ENCODE data around the gene TENM3.

TENM3 gene

DNA sequence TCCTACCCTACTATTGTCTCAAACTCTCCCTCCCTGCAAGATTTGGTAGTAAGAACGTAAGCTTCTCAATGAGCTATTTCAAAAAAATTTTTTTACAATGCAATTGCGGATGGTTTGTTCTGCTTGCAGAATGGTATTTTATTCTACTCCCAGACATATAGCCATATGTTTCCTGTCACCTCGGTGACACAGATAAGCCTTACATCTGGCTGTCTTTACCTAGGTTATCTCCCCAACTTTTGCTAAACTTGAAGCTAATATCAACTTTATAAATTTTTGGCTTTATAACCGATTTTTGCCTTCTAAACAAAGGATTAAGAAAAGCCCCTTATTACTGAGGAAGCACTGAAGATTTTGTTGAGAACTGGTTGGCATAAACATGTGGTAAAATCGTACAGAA is 331.5 kb downstream of the TENM3 start:
- TF ChIP-seq, protein P1, sequence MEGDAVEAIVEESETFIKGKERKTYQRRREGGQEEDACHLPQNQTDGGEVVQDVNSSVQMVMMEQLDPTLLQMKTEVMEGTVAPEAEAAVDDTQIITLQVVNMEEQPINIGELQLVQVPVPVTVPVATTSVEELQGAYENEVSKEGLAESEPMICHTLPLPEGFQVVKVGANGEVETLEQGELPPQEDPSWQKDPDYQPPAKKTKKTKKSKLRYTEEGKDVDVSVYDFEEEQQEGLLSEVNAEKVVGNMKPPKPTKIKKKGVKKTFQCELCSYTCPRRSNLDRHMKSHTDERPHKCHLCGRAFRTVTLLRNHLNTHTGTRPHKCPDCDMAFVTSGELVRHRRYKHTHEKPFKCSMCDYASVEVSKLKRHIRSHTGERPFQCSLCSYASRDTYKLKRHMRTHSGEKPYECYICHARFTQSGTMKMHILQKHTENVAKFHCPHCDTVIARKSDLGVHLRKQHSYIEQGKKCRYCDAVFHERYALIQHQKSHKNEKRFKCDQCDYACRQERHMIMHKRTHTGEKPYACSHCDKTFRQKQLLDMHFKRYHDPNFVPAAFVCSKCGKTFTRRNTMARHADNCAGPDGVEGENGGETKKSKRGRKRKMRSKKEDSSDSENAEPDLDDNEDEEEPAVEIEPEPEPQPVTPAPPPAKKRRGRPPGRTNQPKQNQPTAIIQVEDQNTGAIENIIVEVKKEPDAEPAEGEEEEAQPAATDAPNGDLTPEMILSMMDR (IDR thresholded peaks at IDR 0.05; ENCODE audit: low read depth, low read length), result no peak
- H3K4me3 ChIP-seq (replicated peaks in 1 of 2; ENCODE audit: low read depth in 2 of 2, low read length in 2 of 2), result no peak overlapping the region
- no peak for DNase-seq (ENCODE audit: low read depth in 2 of 2)

DNA sequence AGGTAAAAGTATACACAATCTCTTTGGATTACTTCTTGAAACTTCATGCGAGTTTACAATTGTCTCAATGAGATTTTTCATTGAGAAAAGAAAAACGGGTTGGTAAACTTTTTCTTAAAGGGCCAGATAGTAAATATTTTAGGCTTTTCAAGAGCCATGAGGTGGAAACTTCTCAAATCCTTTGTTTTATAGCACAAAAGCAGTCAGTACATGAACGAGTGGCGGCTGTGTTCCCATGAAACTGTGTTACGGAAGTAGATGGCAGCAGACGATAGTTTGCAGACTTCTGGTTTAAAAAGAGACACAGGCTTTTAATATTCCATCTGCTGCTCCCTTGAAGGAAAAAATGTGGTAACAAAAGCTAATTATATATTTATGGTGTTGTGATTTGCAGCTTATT is 332.0 kb downstream of the TENM3 start:
- no peak for DNase-seq (ENCODE audit: low read depth in 2 of 2)
- H3K4me3 ChIP-seq (replicated peaks in 1 of 2; ENCODE audit: low read depth in 2 of 2, low read length in 2 of 2), result no peak overlapping the region
- TF ChIP-seq, protein P1 (IDR thresholded peaks at IDR 0.05; ENCODE audit: low read depth, low read length), result no peak

DNA sequence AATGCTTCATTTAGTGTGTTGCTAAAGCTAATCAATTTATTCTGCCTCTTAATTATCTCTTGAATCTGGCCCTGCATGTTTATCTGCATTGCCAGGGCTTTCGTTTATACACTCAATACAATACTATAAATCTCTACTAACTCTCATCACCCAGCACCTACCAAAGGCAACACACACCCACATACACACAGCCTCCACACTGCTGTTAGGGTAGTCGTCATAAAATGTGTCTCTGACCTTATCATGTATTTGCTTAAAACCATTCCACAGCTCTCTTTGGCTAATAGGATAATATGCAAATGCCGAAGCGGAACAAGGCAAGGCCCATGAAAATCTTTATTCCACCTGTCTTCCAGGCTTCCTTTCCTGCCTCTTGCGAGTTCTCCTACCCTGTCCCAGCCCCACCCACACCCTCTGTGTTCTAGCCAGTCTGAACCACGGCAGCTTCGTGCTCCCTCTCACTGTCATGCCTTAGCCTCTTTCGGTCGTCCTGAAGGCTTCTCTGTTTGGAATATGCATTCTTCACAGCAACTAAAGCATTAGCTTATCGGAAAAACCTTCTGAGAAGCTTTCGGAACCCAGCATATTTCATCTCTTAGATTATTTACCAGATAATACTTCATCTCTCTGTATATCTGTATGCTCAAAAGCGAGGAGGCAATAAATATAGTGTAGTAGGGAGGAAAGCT is 333.5 kb downstream of the TENM3 start:
- DNase-seq (ENCODE audit: low read depth in 2 of 2), result no peak
- no peak overlapping the region for H3K4me3 ChIP-seq (replicated peaks in 1 of 2; ENCODE audit: low read depth in 2 of 2, low read length in 2 of 2)
- TF ChIP-seq, protein P1 (IDR thresholded peaks at IDR 0.05; ENCODE audit: low read depth, low read length), result no peak

DNA sequence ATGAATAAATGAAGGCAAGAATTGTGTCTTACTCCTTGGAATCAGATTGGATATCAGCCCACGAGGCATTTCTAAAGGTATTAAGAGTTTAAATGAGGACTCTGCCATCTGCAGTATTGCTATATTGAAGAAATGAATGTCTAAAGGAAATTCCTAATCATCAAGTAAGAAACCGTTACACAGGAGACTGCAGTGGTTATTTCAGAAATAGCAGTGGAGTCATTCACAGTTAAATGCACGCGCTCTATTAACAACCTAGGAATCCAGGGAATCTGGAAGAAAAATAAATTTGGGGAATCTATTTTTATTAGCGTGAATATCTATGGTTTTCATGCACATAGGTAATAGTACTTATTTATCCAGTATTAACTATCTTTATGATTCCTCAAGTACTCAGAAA is 334.2 kb downstream of the TENM3 start:
- no peak for DNase-seq (ENCODE audit: low read depth in 2 of 2)
- TF ChIP-seq, protein P1 (IDR thresholded peaks at IDR 0.05; ENCODE audit: low read depth, low read length), result no peak
- no peak overlapping the region for H3K4me3 ChIP-seq (replicated peaks in 1 of 2; ENCODE audit: low read depth in 2 of 2, low read length in 2 of 2)

DNA sequence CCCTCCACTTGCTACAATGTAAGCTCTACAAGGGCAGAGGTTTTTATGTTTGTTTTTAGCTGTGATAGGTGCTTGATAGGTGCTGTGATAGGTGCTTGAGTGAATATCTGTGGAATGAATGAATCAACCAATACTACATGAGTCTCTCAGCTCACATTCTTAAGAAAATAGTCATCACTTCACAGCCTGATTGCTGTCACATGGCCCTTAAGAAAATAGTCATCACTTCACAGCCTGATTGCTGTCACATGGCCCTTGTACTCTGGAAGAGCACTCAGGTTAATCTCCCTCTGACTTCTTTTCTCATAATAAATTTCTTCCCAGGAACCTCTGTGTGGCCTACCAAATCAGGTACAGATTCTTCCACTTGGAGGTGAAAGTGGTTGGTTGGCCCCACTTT is 335.2 kb downstream of the TENM3 start:
- peak; percentile 28 to 42 for DNase-seq (ENCODE audit: low read depth in 2 of 2)
- H3K4me3 ChIP-seq (replicated peaks in 1 of 2; ENCODE audit: low read depth in 2 of 2, low read length in 2 of 2), result no peak overlapping the region
- TF ChIP-seq, protein P1 (IDR thresholded peaks at IDR 0.05; ENCODE audit: low read depth, low read length), result no peak

DNA sequence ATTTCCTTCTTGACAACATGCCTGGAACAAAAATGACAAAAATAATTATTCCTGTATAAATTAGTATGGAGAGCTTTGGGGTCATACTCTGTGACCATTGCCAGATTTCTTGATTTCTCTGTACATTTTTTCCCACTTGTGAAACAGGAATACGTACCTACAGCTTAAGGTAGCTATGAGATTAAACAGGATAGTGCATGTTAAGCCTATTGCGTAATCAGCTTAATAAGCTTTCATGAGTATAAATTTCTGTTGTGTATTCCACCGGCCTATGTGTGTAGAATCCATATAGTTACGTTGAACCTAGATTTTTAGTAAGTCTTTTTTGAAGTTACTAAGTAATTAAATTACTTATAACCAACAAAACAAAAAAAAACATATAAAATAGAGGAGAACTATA is 339.0 kb downstream of the TENM3 start:
- H3K4me3 ChIP-seq (replicated peaks in 1 of 2; ENCODE audit: low read depth in 2 of 2, low read length in 2 of 2), result no peak overlapping the region
- TF ChIP-seq, protein P1 (IDR thresholded peaks at IDR 0.05; ENCODE audit: low read depth, low read length), result no peak
- no peak for DNase-seq (ENCODE audit: low read depth in 2 of 2)
